GM18511 (cell line): Measurements from ENCODE around the gene IRX4.

Source experiments
- ATAC-seq: cut with Tn5 transposase; IDR thresholded peaks from one replicate; pipeline ENCODE4 v1.9.1; 2021; ENCODE audit warnings: mild to moderate bottlenecking, moderate library complexity; ENCODE audit not compliant: unreplicated experiment

The IRX4 gene

GRCh38 chr5:1892685-1893445 is 10.1 kb upstream of the IRX4 start:
- no peak for ATAC-seq

- ATAC-seq, result no peak
Measured at GRCh38 chr5:1892211-1892610, 9.5 kb upstream of the IRX4 start.

GRCh38 chr5:1891391-1891790 is 8.7 kb upstream of the IRX4 start:
- ATAC-seq, result no peak

- ATAC-seq, result no peak
Measured at GRCh38 chr5:1890296-1890695, 7.6 kb upstream of the IRX4 start.

GRCh38 chr5:1889321-1890065 is 6.8 kb upstream of the IRX4 start:
- ATAC-seq, result no peak

- ATAC-seq, result no peak
Measured at GRCh38 chr5:1888541-1889251, 6.0 kb upstream of the IRX4 start.

- ATAC-seq, result no peak
Measured at GRCh38 chr5:1887588-1888360, 5.0 kb upstream of the IRX4 start.

- no peak for ATAC-seq
Measured at GRCh38 chr5:1886846-1887587, 4.3 kb upstream of the IRX4 start.

GRCh38 chr5:1885868-1886845 is 3.4 kb upstream of the IRX4 start:
- ATAC-seq, result no peak

GRCh38 chr5:1885404-1885755 is 2.7 kb upstream of the IRX4 start:
- ATAC-seq, result no peak

- no peak for ATAC-seq
Measured at GRCh38 chr5:1884678-1885403, 2.1 kb upstream of the IRX4 start.

GRCh38 chr5:1883925-1884677 is 1.4 kb upstream of the IRX4 start:
- ATAC-seq, result no peak

GRCh38 chr5:1883120-1883924 is 597 bp upstream of the IRX4 start:
- no peak for ATAC-seq

GRCh38 chr5:1881731-1882336 is 891 bp downstream of the IRX4 start:
- ATAC-seq, result no peak

- no peak for ATAC-seq
Measured at GRCh38 chr5:1881098-1881572, 1.6 kb downstream of the IRX4 start.

GRCh38 chr5:1880377-1881025 is 2.2 kb downstream of the IRX4 start:
- ATAC-seq, result no peak
